Muscle of back (tissue), 11 donors: ENCODE results near the gene ACSL4. TPM values are rescaled to one million over a fixed set of nuclear protein-coding genes. Genes with fewer than 3 reads are reported as not detected.

ENCODE experiments used
- DNase-seq, 3 donors: peaks; one replicate each; pipeline versions ENCODE4 v3.0.0 to v3.0.0-alpha.2; 2013
- polyA plus RNA-seq, 10 donors: library from polyadenylated mRNA; unstranded; fragments of 120-200 nt; gene quantifications; one replicate each; pipeline ENCODE4 v1.2.1, GENCODE V29; 2013; ENCODE audit not compliant: insufficient read length in 10 of 10

The ACSL4 gene
- polyA plus RNA-seq, 10 donors, result 14.4 to 27.7 (median 19.0) TPM

DNA sequence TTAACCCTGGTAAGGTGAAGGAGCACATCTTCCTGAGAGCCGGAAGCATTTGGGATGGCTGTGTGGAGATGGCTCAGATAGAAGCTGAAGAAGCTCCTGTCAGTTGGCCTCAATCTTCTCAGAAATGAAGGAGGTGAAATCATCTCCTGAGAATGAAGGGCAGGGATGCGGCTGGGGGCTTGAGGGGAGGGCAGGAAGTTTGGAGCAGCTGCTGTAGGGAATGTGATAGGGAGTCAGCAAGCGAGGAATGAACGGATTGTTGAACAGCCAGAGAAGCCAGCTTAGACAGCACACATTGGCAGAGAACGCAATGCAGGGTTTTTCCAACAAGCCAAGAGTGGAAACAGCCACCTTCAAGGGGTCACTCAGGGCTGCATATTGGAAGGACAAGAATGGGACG is 118.1 kb downstream of the ACSL4 start:
- DNase-seq, result no peak

DNA sequence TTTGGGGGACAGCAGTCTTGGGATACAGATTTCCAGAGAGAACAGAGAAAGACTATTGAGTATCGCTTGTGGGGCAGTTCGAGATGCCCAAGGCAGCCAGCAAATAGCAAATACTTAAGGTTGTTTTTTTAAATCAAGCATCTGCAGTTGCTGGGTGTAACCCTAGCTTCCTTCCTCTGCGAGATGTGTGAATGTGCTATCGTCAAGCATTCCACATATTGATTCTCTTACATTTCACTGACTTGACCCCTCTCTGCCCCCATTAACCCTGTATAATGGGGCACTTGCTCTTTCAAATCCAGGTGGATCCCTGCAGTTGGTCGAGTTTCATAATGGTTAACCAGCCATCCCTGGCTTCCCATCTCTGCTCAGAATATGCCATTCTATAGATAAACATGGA is 131.6 kb downstream of the ACSL4 start:
- no peak for DNase-seq

DNA sequence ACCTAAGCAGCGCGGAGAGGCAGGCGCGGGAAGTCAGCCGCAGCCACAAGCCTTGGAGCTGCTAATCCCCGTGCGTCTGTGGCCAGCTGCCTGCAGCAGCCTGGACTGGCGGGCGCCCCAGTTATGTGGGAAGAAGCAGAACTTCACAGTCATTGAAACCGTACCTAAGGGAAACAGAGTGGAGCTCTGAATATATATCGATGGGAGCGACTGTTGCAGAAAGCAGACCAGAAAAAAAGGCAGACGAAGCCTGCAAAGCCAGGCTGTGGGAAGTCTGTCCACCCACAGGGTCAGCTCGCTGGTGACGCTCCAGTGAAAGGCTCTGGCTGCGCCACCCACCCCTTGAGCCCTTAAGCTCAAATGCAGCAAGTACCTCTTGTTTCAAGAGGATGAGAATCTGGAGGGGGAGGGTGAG is 132.8 kb downstream of the ACSL4 start:
- peak in 2 of 3 donors; percentile 45 to 58 for DNase-seq

DNA sequence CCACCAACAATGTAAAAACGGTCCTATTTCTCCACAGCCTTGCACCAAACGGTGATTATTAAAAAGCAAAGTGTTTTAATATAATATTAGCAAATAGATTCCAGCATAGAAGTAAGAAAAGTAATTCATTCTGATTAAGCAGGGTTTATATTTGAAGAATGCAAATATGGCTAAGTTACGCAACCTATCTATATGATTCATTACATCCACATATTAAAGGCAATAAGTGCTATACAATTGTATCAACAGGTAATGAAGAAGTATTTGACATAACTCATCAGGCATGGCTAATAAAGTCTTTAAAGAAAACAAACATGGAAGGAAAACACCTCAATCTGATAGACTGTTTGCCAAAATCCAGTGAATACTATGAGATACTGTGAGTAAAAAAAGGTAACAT is 137.0 kb downstream of the ACSL4 start:
- no peak for DNase-seq

Other genes starting within 250 kb of the ACSL4 start
- gene NXT2, start 196.4 kb downstream of the ACSL4 start, polyA plus RNA-seq, result 1 to 10 TPM; 6.2 to 9.8 (median 7.7) TPM
- 100 to 1,000 TPM in 1 of 10 donors, 10 to 100 TPM in 9; 35.1 to 104 (median 55.3) TPM for gene KCNE5, start 108.1 kb downstream of the ACSL4 start, polyA plus RNA-seq